Neutrophil (primary cell): Measurements from ENCODE around the gene CLBA1.

Source experiments
- H3K27ac ChIP-seq: fragments of 200-600 bp; sonication (generic); 2 replicates; pipeline ENCODE4 v1.5.1; 2016; ENCODE audit warnings: mild to moderate bottlenecking, moderate library complexity
- H3K27me3 ChIP-seq: fragments of 200-600 bp; sonication (generic); 2 replicates; pipeline ENCODE4 v1.6.0; 2016; ENCODE audit warnings: mild to moderate bottlenecking
- H3K36me3 ChIP-seq: fragments of 200-600 bp; sonication (generic); 2 replicates; pipeline ENCODE4 v1.5.1; 2017
- H3K4me1 ChIP-seq, 2 experiments: fragments of 200-600 bp in 1 of 2; sonication (generic) in 1 of 2; 1 replicate in 1 of 2; 2 replicates in 1 of 2; pipeline versions ENCODE4 v1.5.1 to v1.6.1; 2013 to 2016; ENCODE audit warnings: low read depth in 1 of 2, low read length in 1 of 2, mild to moderate bottlenecking in 1 of 2, moderate library complexity in 1 of 2; ENCODE audit not compliant: control insufficient read depth in 1 of 2, insufficient read depth in 1 of 2
- H3K4me3 ChIP-seq, 2 experiments: fragments of 200-600 bp in 1 of 2; sonication (generic) in 1 of 2; 1 replicate in 1 of 2; 2 replicates in 1 of 2; pipeline ENCODE4 v1.5.1; 2013 to 2016; ENCODE audit warnings: low read depth in 1 of 2, low read length in 1 of 2, mild to moderate bottlenecking in 1 of 2, moderate library complexity in 1 of 2
- H3K9me3 ChIP-seq: fragments of 200-600 bp; sonication (generic); 2 replicates; pipeline ENCODE4 v1.5.1; 2016
- CTCF ChIP-seq: fragments of 200-600 bp; sonication (generic); IDR thresholded peaks from 2 replicates; pipeline ENCODE4 v1.5.1; 2016; ENCODE audit warnings: antibody characterized with exemption

Gene CLBA1

DNA sequence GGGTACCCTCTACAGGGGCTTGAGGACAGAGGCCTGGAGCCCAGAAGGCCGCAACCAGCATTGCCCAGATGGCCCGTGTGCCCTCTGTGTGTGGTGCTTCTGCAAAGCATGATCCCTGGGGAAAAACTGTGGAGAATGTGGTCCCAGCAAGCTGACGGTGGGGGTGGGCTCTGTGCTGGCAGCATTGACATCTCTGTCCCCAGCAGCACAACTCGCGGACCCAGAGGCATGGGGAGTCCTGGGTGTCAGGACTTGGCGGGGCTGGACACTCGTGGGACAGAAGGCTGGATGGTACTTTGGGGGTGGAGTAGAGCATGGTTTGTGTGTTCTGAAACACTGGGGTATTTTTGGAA lies 4.3 kb downstream of the CLBA1 start:
- TF ChIP-seq CTCF = no peak
- no peak overlapping the region for H3K4me3 ChIP-seq
- H3K4me1 ChIP-seq = peaks cover 16 to 20% of the 10 kb centered on the region in 2 experiments
- H3K36me3 ChIP-seq = no peaks in the 10 kb centered on the region
- H3K27ac ChIP-seq = no peak overlapping the region
- no peaks in the 10 kb centered on the region for H3K27me3 ChIP-seq
- no peaks in the 10 kb centered on the region for H3K9me3 ChIP-seq

GRCh38 chr14:104991896-104992230 lies 6.3 kb downstream of the CLBA1 start:
- TF ChIP-seq CTCF = no peak
- no peak overlapping the region for H3K27ac ChIP-seq
- H3K9me3 ChIP-seq = no peaks in the 10 kb centered on the region
- no peaks in the 10 kb centered on the region for H3K27me3 ChIP-seq
- H3K4me3 ChIP-seq = no peak overlapping the region
- peaks cover 5 to 6% of the 10 kb centered on the region in 2 experiments for H3K4me1 ChIP-seq
- H3K36me3 ChIP-seq = no peaks in the 10 kb centered on the region

- no peaks in the 10 kb centered on the region for H3K4me1 ChIP-seq
- no peak overlapping the region for H3K4me3 ChIP-seq
- no peak overlapping the region for H3K27ac ChIP-seq
- no peaks in the 10 kb centered on the region for H3K9me3 ChIP-seq
- H3K36me3 ChIP-seq = no peaks in the 10 kb centered on the region
- no peak for TF ChIP-seq CTCF
- no peaks in the 10 kb centered on the region for H3K27me3 ChIP-seq
Measured at GRCh38 chr14:104992501-104992900, 6.9 kb downstream of the CLBA1 start.

- H3K36me3 ChIP-seq = no peaks in the 10 kb centered on the region
Measured at GRCh38 chr14:104993306-104993705, 7.7 kb downstream of the CLBA1 start.

DNA sequence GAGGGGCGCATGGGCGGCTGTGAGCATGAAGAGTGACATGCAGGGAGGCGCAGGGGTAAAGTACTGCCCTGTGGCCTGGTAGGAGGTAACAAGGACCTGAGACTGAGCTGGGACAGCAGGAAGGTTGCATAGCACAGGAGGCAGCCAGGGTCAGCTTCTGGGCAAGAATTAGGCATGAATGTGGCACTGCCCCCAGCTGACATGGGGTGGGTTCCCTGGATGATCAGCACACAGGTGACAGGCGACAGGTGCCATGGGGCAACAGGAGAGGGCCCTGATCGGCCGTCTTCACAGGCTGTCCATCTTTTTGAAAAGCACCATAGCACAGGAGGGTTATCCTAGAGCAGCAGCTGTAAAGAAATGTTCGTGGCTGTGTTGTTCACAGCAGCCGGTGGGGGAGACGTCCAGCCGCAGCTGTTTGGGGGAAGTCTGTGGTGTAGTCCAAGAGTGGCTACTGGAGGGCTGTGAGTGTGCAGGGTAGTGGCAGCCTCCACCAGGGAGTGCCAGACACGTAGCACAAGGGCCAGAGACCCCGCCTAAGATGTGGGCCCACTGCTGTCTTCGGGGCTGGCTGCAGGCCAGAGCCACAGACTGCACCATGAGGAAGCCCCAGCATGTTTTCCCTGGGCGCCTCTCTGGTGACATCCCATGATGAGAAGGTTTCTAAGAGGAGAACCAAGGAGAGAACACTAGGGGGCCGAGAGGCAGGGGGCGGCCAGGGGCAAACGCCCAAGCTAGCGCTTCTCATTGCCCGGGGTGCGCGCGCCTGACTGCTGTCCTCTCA lies 8.4 kb downstream of the CLBA1 start:
- no peak for TF ChIP-seq CTCF
- no peaks in the 10 kb centered on the region for H3K36me3 ChIP-seq
- no peaks in the 10 kb centered on the region for H3K9me3 ChIP-seq
- H3K4me3 ChIP-seq = no peak overlapping the region
- H3K27ac ChIP-seq = no peak overlapping the region
- no peaks in the 10 kb centered on the region for H3K27me3 ChIP-seq
- no peaks in the 10 kb centered on the region for H3K4me1 ChIP-seq

More at GRCh38 chr14:104993306-104993705, 7.7 kb downstream of the CLBA1 start:
- no peak overlapping the region for H3K4me3 ChIP-seq
- no peak for TF ChIP-seq CTCF
- no peaks in the 10 kb centered on the region for H3K4me1 ChIP-seq
- H3K27ac ChIP-seq = no peak overlapping the region
- H3K9me3 ChIP-seq = no peaks in the 10 kb centered on the region
- no peaks in the 10 kb centered on the region for H3K27me3 ChIP-seq
